ENCODE results near the gene PPP1R8.
"Not testable (repeated sequence)": the region's sequence is repeated elsewhere in the genome, so short reads cannot be mapped to it uniquely, and the experiment has no call there.

The PPP1R8 gene

DNA sequence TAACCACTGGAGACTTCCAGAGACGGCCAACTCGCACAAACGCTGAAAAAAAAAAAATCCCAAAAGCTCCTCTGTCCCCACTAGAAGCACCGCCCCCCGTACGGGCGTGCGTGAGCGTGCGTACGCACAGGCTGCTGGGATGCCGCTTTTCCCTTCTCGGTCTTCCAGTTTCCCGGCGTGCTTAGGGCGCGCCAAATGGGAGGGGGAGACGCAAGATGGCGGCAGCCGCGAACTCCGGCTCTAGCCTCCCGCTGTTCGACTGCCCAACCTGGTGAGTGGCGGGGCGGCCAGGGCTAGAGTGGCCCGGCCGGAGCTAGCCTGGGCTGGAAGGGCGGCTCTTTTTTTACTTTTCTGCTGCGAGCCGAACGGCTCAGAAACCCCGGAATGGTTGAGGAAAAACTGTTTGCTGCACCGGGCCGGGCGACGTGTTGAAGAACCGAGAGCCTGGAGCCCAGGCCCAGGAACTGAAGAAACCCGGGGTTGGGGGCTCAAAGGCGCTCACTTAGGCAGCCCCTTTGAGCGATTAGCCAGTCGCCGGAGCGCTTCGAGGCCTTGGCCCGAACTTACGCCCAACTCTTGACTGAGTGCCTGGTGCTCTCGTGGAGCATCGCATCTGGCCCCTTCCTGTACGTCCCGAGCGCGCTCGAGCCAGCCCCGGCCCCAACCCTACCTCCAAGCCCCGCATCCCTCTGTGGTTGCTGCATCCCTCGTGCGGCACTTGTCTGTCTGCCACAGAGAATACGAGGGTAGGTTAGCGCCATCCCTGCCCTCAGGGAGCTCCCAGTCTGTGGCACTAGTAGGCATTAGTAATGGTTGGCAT is at the start of gene PPP1R8:
Gene PPP1R8 (plus strand): TSS at position 162 of the 820 bp plus-strand sequence. CDS start 54 bp downstream, at position 216.
- peak; percentile 89 for DNase-seq (ENCODE audit: low spot score)

DNA sequence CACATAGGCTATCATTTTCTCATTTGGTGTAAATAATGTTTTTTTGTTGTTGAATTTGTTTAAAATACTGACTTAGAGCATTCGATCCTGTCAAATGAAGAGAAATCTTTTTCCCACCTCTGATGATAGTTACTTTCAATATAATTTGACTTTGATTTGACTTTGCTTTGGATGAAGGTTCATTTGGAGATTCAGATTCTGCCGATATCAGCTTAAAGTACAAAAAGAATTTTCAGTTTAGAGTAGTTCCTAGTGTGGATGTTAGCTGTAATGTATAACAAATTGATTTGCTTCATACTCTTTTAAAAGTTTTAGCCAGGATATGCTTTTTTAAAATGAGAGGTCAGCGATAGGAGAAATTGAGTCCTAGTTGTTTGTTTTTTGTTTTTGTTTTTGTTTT is 47.6 kb upstream of the PPP1R8 start:
- DNase-seq (ENCODE audit: low spot score), result no peak

DNA sequence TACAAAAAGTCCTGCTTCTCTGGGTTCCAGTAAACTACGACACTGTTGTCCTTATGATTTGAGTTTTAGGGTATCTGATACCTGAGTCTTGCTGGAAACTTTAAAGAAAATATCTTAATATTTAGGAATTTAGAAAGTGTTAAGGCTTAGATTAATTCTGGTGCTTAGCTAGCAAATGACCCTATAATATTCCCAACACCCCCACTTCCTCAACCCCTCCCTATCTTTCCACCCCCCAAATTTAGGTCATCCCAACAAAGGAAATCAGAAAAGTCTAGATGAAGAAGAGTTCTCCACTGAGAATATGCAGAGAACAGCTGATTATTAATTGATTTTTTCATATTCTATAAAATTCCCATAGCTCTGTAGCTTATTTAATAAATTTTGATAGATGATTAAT is 45.9 kb upstream of the PPP1R8 start:
- no peak for DNase-seq (ENCODE audit: low spot score)

DNA sequence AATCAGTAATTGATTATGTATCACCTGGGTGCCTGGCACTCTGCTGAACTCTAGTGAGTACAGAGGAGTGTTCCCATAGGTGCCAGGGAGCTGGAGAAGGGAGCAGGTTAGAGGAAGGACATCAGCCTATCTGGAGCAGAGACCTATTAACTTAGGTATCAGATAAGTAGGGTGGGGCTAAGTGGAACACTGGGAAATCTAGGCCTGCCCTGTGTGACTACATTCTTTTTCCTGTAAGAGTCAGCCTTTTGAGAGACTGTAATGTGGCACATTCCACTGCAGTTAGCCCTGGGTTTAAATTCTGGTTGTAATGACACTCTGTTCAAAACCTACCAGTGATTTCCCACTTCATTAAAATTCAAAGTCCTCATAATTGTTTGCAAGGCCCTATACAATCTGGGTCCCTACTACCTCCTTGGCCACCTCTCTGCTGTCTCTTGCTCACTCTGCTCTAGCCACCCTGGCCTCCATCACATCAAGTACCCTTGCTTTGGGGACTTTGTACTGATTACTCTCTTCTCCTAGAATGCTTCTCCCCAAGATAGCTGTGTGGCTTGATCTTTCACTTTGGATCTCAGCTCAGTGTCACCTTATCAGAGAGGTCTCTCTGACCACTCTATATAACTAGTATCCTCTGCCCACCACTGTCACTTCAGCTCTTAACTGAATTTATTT is 44.7 kb upstream of the PPP1R8 start:
- DNase-seq (ENCODE audit: low spot score), result peak; percentile 66

DNA sequence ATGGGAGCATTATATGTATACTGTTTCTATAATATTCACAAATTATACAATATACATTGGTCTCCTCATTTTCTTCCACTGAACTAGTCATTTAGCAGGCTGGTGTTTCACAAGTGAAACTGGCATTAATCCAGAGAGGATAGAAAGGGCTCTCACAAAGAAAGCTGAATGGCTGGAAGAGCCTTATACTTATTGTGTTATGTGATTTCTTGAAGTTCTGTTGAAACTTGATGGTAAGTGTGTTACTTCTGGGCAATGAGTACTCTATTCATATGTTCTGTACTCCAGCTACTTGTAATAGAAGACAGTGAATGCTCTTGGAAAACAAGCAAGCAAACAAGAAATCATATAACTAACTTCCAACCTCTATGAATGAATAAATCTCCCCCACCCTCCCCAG is 42.7 kb upstream of the PPP1R8 start:
- no peak for DNase-seq (ENCODE audit: low spot score)

DNA sequence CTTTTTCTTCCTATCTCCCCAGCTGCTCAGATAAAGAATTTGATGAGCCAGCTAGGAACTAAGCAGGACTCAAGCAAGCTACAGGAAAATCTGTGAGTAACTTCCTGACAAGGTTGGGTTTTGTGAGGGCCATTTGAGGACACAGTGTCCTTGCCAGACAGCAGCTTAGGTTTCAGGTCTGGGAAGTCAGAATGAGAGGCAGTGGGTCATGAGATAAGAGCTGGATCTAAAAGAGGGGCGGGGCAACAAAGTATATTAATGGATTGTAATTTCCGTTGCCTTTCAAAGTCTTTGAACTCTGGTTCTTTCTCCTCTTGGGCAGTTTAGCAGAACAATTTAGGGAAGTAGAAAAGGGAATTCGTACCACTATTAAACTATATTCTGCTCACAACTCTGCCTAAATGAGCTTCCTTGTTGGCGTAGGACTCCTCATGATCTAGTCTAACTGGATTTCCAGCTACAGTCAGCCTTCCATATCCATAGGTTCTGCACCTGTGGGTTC is 41.0 kb upstream of the PPP1R8 start:
- peak; percentile 93 for DNase-seq (ENCODE audit: low spot score)

DNA sequence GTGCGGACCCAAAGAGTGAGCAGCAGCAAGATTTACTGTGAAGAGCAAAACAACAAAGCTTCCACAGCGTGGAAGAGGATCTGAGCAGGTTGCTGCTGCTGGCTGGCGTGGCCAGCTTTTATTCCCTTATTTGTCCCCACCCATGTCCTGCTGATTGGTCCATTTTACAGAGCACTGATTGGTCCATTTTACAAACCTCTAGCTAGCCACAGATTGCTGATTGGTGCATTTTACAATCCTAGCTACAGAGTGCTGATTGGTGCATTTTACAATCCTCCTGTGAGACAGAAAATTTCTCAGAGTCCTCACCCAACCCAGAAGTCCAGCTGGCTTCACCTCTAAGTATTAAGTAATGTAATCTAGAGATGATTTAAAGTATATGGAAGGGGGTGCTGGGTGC is 40.3 kb upstream of the PPP1R8 start:
- not testable (repeated sequence) for DNase-seq (ENCODE audit: low spot score)

DNA sequence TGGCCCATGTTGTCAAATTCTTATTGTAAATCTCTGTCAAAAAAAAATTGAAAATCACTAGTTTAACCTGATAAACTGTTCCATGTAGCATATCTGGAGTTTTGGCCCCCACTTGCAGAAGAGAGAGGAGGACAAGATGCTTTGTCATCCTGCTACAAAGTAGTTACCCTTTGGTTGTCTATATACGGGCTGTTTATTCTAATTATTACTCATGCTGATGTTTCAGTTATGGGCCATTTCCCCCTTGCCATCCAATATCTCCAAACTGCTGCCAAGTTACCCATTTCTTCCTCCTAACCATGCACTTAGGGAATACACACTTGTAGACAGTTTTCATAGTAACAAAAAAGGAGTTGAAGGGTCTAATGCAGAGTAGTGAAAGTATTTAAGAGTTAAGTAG is 35.0 kb upstream of the PPP1R8 start:
- no peak for DNase-seq (ENCODE audit: low spot score)

DNA sequence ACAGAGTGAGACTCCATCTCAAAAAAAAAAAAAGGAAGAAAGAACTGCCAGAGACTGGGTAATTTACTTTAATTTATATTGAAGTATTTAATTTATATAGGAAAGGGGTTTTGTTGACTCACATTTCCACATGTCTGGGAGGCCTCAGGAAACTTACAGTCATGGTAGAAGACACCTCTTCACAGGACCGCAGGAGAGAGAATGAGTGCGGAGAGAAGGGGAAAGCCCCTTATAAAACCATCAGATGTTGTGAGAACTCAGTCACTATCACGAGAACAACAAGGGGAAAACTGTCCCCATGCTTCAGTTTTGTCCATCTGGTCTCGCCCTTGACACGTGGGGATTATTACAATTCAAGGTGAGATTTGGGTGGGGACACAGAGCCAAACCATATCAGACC is 25.8 kb upstream of the PPP1R8 start:
- no peak for DNase-seq (ENCODE audit: low spot score)

DNA sequence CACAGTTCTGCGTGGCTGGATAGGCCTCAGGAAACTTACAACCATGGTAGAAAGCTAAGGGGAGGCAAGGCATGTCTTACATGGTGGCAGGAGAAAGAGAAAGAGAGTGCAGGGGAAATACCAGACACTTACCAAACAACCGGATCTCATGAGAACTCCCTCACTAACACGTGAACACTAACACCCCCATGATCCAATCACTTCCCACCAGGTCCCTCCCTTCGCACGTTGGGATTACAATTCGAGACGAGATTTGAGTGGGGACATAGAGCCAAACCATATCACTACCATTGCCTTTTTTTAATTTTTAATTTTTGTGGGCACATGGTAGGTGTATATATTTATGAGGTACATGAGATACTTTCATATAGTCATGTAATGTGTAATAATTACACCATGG is 23.8 kb upstream of the PPP1R8 start:
- DNase-seq (ENCODE audit: low spot score), result no peak

DNA sequence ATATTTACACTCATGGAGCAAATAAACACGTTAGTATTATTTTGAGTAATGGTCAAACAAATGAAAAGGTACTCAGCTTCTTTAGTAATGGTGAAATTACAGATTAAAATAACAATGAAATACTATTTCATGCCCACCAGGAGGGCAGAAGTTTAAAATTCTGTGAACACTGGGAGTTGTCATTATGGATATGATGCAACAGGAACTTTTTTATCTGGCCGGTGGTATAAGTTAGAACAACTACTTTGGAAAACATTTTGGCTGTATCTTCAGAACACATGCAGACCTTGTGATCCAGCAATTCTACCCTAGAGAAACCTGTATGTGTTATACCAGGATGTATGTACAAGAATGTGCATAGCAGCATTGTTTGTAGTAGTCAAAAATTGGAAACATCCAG is 23.2 kb upstream of the PPP1R8 start:
- DNase-seq (ENCODE audit: low spot score), result no peak

DNA sequence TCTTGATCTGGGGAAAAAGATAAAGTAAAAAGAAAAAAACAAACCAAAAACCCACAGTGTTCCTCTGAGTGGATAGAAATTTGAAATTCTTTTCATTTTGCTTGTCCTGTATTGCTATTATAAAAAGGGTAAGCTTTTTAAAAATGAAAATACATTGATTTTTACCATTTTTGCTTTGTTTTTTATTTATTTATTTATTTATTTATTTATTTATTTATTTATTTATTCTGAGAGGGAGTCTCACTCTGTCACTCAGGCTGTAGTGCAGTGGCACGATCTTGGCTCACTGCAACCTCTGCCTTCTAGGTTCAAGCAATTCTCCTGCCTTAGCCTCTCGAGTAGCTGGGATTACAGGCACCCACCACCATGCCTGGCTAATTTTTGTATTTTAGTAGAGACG is 22.5 kb upstream of the PPP1R8 start:
- DNase-seq (ENCODE audit: low spot score), result not testable (repeated sequence)

DNA sequence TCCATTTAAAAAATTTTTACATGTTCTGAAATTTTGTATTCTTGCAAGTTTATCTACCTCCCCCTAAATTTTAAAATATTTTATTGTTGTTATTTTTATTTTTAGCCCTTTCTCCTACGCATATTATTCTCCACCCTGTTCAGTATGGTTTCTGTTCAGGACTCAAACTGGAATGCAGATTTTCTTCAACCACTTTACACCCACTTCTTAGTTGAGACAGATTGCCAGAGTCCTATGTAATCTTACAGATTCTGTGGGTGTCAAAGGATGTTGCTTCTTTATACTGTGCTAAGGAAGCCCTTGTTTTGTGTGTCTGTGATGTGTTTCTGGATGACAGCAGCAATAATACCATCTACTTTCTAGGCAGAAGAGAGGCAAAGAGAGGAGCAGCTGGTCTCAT is 20.7 kb upstream of the PPP1R8 start:
- DNase-seq (ENCODE audit: low spot score), result no peak

DNA sequence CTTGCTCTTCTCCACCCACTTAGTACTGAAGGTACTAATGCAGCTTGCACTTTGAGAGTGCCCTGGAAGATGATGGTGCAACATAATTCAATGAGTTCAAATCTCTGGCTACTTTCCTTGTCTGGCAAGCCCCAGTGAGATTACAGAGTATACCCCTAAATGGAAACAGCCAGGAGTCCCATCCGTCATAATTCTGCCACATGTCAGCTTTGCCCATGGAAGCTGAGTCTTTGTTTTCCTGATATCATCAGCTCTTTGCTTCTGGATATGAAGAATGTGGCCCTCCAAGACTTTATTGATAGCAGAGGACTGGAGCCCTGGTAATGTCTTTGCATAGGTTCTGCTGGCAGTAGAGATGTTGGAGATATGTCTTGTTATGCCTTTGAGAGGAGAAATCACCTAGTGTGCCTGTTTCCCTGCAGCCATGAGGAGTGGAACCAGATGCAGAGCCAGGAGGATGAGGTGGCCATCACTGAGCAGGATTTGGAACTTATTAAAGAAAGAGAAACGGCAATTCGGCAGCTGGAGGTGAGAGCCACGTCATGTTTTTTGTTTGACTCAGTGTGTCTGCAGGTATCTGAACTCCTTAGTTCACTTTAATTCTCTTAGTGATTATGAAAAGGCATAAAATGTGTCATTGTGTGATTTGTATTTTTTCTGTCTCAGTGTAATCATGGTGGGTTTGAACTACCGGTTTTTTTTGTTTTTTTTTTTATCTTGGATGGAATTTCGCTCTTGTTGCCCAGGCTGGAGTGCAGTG is 18.7 kb upstream of the PPP1R8 start:
- no peak for DNase-seq (ENCODE audit: low spot score)

DNA sequence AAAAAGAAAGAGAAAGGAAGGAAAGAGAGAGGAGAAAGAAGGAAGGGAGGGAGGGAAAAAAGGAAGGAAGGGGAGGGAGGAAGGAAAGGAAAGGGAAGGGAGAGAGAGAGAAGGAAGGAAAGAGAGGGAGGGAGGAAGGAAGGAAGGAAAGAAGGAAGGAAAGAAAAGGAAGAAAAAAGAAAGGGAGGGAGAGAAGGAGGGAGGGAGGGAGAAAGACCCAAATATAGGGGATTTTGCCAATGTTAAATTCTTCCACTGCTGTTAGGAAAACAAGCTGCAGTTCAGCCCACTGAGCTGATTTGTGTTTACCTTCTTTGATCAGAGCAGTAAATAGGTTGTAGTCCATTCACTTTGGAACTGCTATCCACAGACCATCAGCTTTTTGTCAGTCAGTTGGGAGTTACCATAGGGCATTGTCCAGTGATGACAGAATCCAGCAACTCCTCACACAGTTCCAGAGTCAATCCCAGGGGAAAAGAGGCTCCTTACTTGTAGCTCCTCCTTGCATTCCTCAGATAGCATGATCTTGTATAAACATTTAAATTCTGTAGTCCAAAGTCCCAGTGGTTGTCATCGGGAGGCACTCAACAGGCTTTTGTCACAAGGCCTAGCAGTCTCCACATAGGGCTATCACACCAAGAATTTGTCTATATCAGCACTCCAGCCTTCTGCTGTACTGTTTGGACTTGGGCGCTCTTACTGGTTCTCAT is 13.5 kb upstream of the PPP1R8 start:
- no peak for DNase-seq (ENCODE audit: low spot score)

DNA sequence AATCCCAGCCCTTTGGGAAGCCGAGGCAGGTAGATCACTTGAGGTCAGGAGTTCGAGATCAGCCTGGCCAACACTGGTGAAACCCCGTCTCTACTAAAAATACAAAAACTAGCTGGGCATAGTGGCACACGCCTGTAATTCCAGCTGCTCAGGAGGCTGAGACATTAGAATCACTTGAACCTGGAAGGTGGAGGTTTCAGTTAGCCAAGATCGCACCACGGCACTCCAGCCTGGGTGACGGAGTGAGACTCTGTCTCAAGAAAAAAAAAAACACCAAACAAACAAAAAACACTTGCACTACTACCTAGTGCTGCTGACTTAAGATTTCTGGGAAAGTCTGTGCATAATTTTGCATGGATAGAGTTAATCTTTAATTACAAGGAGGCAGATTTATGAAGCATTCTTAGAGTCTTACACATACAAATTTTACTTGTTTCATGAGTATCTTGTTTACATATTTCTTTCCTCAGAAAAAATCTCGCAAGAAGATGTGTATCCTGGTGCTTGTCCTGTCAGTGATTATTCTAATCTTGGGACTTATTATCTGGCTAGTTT is 8.7 kb upstream of the PPP1R8 start:
- DNase-seq (ENCODE audit: low spot score), result no peak

DNA sequence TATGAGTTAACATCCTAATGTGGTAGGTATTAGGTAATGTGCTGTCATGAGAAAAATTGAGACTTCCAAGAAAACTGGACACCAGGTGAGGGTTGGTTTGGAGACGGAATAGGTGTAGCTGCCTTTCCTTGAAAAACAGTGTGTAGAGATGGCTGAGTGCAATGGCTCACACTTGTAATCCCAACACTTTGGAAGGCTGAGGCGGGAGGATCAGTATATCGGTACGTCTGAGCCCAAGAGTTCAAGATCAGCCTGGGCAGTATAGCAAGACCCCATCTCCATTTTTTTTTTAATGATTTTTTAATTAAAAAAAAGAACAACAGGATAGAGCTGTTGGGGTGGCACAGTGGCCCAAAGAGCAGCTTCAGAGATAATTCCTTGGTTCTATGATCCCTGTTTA is 6.8 kb upstream of the PPP1R8 start:
- DNase-seq (ENCODE audit: low spot score), result no peak

DNA sequence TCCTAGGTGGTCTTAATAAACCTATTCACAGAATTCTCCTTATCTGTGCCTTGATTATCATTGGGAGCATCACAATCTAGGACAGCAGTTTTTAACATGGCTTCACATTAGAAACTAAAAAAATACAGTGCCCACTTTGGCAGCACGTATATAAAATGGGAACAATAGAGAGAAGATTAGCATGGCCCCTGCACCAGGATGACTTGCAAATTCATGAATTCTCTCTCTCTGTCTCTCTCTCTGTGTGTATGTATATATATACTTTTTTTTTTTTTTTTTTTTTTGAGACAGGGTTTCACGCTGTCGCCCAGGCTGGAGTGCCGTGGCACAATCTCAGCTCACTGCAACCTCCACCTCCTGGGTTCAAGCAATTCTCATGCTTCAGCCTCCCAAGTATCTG is 6.2 kb upstream of the PPP1R8 start:
- DNase-seq (ENCODE audit: low spot score), result no peak

DNA sequence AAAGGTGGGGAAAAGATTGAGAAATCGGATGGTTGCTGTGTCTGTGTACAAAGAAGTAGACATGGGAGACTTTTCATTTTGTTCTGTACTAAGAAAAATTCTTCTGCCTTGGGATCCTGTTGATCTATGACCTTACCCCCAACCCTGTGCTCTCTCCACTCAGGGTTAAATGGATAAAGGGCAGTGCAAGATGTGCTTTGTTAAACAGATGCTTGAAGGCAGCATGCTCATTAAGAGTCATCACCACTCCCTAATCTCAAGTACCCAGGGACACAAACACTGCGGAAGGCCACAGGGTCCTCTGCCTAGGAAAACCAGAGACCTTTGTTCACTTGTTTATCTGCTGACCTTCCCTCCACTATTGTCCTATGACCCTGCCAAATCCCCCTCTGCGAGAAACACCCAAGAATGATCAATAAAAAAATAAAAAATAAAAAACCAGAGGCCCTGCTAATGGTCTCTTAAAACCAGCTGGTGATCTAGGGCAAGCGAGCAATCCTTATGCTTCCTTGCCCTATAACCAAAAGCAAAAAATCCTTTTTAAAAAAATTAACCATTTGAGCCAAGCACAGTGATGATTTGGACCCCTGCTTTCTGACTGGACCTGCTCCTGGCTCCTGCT is 1.1 kb upstream of the PPP1R8 start:
- DNase-seq (ENCODE audit: low spot score), result not testable (repeated sequence)

DNA sequence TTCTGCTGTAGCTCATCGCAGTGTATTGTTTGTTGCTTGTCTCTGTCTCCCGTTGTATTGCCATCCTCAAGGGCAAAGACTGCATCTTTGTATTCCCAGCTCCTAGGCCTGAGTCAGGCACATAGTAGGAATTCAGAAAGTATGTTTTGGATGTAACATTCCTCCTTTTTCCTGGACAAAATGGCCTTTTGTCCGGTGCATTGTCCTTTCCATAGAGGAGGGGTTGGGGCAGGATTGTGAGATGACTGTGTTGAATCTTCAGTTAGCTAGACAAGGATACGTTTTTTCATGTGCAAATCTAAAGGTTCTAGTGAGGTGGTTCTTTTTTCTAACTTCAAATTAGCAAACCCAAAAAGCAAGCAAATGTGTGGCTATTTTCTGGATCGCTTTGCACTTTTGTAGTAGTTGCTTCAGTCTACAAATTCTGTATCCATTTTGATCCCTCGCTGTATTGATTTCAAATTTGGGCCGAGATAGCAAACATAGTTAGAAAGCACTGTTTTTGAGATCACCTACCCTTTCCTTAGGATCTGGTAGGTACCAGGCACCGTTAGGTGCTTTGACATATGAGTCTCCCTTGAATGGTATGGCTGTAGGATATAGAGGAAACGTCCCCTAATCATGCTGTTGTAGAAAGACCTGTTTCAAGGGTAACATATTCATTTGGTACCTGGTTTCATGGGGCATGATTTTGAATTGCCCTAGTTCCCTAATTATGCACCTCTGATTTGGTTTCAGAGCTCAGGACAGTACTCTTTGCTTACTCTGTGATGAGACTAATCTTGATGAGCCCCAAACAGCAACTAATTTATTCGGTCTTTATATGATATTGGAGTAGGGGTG is 1.2 kb downstream of the PPP1R8 start:
- peak; percentile 26 for DNase-seq (ENCODE audit: low spot score)
